NB4 (cell line): ENCODE measurements around the gene ASPG.

Source experiments
- DNase-seq: peaks from one replicate; pipeline ENCODE4 v3.0.0; 2010; ENCODE audit warnings: low read depth
- H3K4me3 ChIP-seq: one replicate; pipeline ENCODE4 v1.5.1; 2011; ENCODE audit warnings: mild to moderate bottlenecking, low read depth, low read length, moderate library complexity
- CTCF ChIP-seq: IDR thresholded peaks from one replicate; pipeline ENCODE4 v1.5.1; 2012; ENCODE audit warnings: low read depth, low read length
- MYC ChIP-seq: IDR thresholded peaks from 2 replicates; pipeline ENCODE4 v1.6.1; 2011; ENCODE audit warnings: low read depth, low read length
- POLR2A ChIP-seq: IDR thresholded peaks from 2 replicates; pipeline ENCODE4 v1.6.1; 2011; ENCODE audit warnings: mild to moderate bottlenecking; ENCODE audit not compliant: insufficient read length; ENCODE audit errors: extremely low read depth
- TF ChIP-seq, protein P1 (sequence below): IDR thresholded peaks from 2 replicates; pipeline ENCODE4 v1.6.1; 2011; ENCODE audit warnings: low read depth, low read length

Gene ASPG

DNA sequence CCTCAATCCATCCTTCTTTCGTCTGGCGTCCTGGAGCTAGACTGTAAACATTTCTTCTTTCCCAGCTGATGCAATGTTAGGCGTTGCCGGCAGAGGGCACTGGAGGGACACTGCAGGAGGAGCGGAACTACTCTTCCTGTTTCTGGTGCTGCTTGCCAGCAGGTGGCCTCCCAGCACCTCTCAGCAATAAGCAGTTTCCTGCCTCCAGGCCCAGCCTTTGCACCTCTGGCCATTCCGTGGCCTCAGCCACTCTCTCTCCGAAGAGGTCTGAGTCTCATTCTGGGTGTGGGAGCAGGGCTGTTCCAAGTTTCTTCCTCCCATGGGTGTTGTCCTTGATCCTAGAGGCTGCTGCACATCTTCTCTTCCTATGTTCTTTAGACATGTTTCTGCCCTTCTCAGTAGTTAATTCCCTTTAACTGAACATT lies 7.5 kb upstream of the ASPG start:
- H3K4me3 ChIP-seq: no peak overlapping the region
- DNase-seq: peak; percentile 86
- TF ChIP-seq POLR2A (no peak), MYC (no peak), CTCF (peak; percentile 99)
- TF ChIP-seq, protein P1, sequence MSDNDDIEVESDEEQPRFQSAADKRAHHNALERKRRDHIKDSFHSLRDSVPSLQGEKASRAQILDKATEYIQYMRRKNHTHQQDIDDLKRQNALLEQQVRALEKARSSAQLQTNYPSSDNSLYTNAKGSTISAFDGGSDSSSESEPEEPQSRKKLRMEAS: peak; percentile 32; the same call in 1 of the 2 replicates

DNA sequence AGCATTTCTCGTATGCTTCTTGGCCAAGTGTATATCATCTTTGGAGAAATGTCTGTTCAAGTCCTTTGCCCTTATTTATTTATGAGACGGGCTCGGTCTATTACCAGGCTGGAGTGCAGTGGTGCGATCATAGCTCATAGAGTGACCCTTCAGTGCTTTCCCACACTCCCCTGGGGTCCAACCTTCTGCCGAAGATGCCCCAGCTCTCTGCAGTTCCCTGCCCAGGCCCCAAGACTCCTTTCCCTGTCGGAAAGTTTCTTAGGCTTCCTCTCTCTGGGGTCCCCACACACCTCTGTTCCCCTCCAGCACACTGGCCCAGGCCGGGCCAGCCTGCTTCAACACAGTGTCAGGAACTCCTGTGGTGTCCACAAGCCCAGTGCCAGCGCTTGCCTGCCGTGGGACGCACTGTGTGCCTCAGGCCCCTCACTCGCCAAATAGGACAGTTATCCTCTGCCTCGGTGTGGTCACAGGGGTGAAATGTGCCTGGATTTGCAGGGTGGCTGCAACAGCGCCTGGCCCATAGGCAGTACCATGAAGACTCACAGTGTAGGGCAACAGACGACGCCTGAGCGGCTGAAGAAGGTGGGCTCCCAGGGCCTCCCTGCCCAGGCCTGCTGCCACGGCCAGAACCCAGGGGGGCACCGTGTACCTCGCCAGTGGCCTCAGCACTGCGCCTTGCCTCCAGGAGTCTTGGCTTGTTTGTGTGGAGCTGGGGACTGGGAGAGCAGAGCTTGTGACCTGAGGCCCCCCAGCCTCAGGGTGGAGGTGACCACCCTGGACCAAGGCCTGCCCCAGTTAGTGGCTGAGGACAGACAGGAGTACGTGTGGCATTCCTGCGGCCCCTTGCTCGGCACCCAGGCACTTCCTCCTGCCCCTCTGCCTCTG lies 4.9 kb upstream of the ASPG start:
- no peak for TF ChIP-seq CTCF
- TF ChIP-seq POLR2A: no peak
- TF ChIP-seq, protein P1: no peak
- TF ChIP-seq MYC: no peak
- no peak for DNase-seq
- no peak overlapping the region for H3K4me3 ChIP-seq

DNA sequence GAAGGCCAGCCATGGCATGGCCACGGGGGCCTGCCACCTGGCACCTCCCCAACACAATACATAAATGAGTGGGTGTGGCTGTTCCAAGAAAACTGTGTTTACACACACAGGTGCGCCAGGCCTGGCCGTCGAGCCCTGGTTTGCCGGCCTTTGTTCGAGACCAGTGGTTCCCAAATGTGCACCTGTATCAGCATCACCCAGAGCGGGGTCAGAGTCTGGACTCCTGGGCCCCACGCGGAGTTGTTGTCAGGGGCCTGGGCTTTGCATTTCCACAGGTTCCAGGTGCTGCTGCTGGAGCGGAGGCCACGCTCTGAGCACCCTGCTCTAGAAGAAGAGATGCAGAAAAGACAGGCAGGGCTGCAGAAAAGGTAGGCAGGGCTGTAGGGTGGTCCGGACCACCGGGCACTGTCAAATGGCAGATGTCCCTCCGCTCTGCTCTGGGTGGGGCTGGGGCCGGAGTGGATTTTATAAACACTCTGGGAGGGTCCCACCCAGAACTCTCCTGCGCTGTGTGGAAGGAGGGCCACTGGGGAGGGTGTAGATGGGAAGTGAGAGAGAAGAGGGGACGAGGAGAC lies 4.2 kb upstream of the ASPG start:
- TF ChIP-seq, protein P1: no peak
- TF ChIP-seq MYC (no peak), POLR2A (no peak), CTCF (no peak)
- no peak for DNase-seq
- no peak overlapping the region for H3K4me3 ChIP-seq

- DNase-seq: no peak
- TF ChIP-seq POLR2A: no peak
- TF ChIP-seq, protein P1: no peak
- no peak for TF ChIP-seq CTCF
- no peak for TF ChIP-seq MYC
- H3K4me3 ChIP-seq: no peak overlapping the region
Measured at GRCh38 chr14:104081951-104082464, 3.5 kb upstream of the ASPG start.

DNA sequence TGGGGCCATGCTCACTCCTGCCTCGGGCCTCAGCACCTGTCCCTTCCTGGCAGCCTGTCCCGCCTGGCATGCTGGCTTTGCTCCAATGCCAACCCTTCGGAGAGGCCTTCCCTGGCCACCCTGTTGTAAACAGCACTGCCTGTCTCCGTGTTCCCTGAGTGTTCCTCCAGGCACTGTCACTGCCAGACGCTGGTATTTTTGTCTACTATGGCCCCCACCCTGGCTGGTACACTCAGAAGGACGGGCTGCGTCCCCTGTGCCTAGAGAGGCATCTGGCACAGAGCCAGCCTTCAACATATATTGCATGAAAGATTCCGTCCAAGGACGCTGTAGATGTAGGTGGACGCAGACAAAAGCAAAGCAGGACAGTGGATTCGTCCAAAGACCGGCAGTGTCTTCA lies 2.7 kb upstream of the ASPG start:
- TF ChIP-seq, protein P1: no peak
- TF ChIP-seq MYC: no peak
- no peak for TF ChIP-seq CTCF
- no peak for TF ChIP-seq POLR2A
- no peak for DNase-seq
- H3K4me3 ChIP-seq: no peak overlapping the region
